Epithelial cell of proximal tubule (primary cell): Measurements from ENCODE around the gene ANXA2. TPM values are rescaled to one million over a fixed set of nuclear protein-coding genes. Genes with fewer than 3 reads are reported as not detected.
"Not testable (repeated sequence)": the region's sequence is repeated elsewhere in the genome, so short reads cannot be mapped to it uniquely, and the experiment has no call there.

Experiments used
- DNase-seq: peaks from one replicate; pipeline ENCODE4 v3.0.0-alpha.2; 2011; ENCODE audit warnings: low read depth
- H3K4me3 ChIP-seq: 2 replicates; pipeline ENCODE4 v1.5.1; 2011; ENCODE audit warnings: low read depth, mild to moderate bottlenecking, low read length
- CTCF ChIP-seq: conservative IDR thresholded peaks from 2 replicates; pipeline ENCODE4 v1.5.1; 2012; ENCODE audit warnings: low read depth, mild to moderate bottlenecking, low read length
- total RNA-seq: library from RNA; depleted of rRNA; stranded (reverse); fragments of >200 nt; gene quantifications from 2 replicates; pipeline ENCODE4 v1.2.3, GENCODE V29; 2015

The ANXA2 gene
- total RNA-seq, 1 donor from 2014 or later: 2,958 TPM

- DNase-seq: no peak
- no peak for TF ChIP-seq CTCF
- no peak overlapping the region for H3K4me3 ChIP-seq
Observed at GRCh38 chr15:60362321-60363086, 35.3 kb downstream of the ANXA2 start.

- DNase-seq, H3K4me3 ChIP-seq: not testable (repeated sequence)
- peak; percentile 62 for TF ChIP-seq CTCF
Observed at GRCh38 chr15:60359738-60360137, 38.0 kb downstream of the ANXA2 start.

- no peak for TF ChIP-seq CTCF
- no peak for DNase-seq
- no peak overlapping the region for H3K4me3 ChIP-seq
Observed at GRCh38 chr15:60358935-60359682, 38.7 kb downstream of the ANXA2 start.

- TF ChIP-seq CTCF: no peak
- no peak for DNase-seq
- no peak overlapping the region for H3K4me3 ChIP-seq
Observed at GRCh38 chr15:60356832-60357231, 41.0 kb downstream of the ANXA2 start.

GRCh38 chr15:60355148-60355857, 42.5 kb downstream of the ANXA2 start:
- DNase-seq: no peak
- TF ChIP-seq CTCF: no peak

GRCh38 chr15:60353245-60353920, 44.4 kb downstream of the ANXA2 start:
- no peak for TF ChIP-seq CTCF
- DNase-seq: no peak

More at GRCh38 chr15:60355148-60355857, 42.5 kb downstream of the ANXA2 start:
- H3K4me3 ChIP-seq: no peak overlapping the region

More at GRCh38 chr15:60353245-60353920, 44.4 kb downstream of the ANXA2 start:
- H3K4me3 ChIP-seq: no peak overlapping the region
